Measurements from ENCODE around the gene SEMA5A. TPM values are rescaled to one million over a fixed set of nuclear protein-coding genes. Genes with fewer than 3 reads are reported as not detected.

SEMA5A gene
- total RNA-seq, 1 donor from 2014 or later: 13.8 TPM

DNA sequence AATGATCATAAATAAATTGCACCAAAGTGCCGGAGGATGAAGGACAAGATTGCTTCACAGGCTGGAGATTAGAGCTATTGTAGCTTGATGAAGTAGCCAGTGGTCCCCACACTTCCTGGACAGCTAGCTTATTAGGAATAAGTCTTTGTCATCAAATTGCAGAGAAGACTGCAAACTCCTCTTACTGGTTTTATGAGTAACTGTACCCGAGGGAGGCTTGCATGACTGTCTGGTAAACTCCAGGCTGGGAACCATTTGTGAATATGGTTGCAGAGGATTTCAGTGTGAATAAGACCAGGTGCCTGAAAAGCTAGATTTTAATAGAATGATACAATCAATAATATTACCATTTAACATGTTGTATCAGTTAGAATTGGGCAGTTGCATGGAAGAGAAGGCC lies 36.5 kb upstream of the SEMA5A start:
- H3K27ac Mint-ChIP-seq (ENCODE audit: unreplicated experiment): no peak overlapping the region
- FAIRE-seq: no peak
- H3K9ac ChIP-seq (ENCODE audit: low read length): no peak overlapping the region
- no peaks in the 10 kb centered on the region for H3K36me3 ChIP-seq (ENCODE audit: insufficient read depth, low read length)
- H3K9me3 Mint-ChIP-seq (ENCODE audit: unreplicated experiment): no peaks in the 10 kb centered on the region
- no peak overlapping the region for H2AFZ ChIP-seq (ENCODE audit: low read depth, low read length)
- H3K9me3 ChIP-seq (ENCODE audit: insufficient read depth, low read depth, low read length): no peaks in the 10 kb centered on the region
- no peaks in the 10 kb centered on the region for H3K27me3 ChIP-seq (ENCODE audit: insufficient read depth, low read length)
- no peaks in the 10 kb centered on the region for H3K4me1 Mint-ChIP-seq (ENCODE audit: low read depth, unreplicated experiment)
- TF ChIP-seq, protein P1, sequence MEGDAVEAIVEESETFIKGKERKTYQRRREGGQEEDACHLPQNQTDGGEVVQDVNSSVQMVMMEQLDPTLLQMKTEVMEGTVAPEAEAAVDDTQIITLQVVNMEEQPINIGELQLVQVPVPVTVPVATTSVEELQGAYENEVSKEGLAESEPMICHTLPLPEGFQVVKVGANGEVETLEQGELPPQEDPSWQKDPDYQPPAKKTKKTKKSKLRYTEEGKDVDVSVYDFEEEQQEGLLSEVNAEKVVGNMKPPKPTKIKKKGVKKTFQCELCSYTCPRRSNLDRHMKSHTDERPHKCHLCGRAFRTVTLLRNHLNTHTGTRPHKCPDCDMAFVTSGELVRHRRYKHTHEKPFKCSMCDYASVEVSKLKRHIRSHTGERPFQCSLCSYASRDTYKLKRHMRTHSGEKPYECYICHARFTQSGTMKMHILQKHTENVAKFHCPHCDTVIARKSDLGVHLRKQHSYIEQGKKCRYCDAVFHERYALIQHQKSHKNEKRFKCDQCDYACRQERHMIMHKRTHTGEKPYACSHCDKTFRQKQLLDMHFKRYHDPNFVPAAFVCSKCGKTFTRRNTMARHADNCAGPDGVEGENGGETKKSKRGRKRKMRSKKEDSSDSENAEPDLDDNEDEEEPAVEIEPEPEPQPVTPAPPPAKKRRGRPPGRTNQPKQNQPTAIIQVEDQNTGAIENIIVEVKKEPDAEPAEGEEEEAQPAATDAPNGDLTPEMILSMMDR (IDR thresholded peaks at IDR 0.05; ENCODE audit: insufficient read depth, low read depth, low read length): no peak
- no peak for TF ChIP-seq EZH2 (IDR thresholded peaks at IDR 0.05; ENCODE audit: insufficient read depth, low read length)
- H3K4me1 ChIP-seq (ENCODE audit: insufficient read depth, low read length): no peaks in the 10 kb centered on the region
- H3K4me2 ChIP-seq (ENCODE audit: low read length): no peak overlapping the region
- H3K4me3 ChIP-seq (ENCODE audit: insufficient read depth, low read depth, low read length): no peak overlapping the region
- H3K36me3 Mint-ChIP-seq (ENCODE audit: low read depth, unreplicated experiment): no peaks in the 10 kb centered on the region
- no peaks in the 10 kb centered on the region for H3K79me2 ChIP-seq (ENCODE audit: insufficient read depth, low read length)
- H3K4me3 Mint-ChIP-seq (ENCODE audit: unreplicated experiment): no peak overlapping the region
- no peak for DNase-seq (ENCODE audit: low read depth)
- no peaks in the 10 kb centered on the region for H4K20me1 ChIP-seq (ENCODE audit: insufficient read depth, low read length)
- H3K27me3 Mint-ChIP-seq (ENCODE audit: low read depth, unreplicated experiment): peaks cover 2% of the 10 kb centered on the region
- no peak overlapping the region for H3K27ac ChIP-seq (ENCODE audit: low read depth, low read length)

GRCh38 chr5:9573796-9574195 lies 27.9 kb upstream of the SEMA5A start:
- Mint-ChIP-seq H3K36me3 (ENCODE audit: low read depth, unreplicated experiment) (no peaks in the 10 kb centered on the region), H3K27me3 (ENCODE audit: low read depth, unreplicated experiment) (no peaks in the 10 kb centered on the region), H3K9me3 (ENCODE audit: unreplicated experiment) (no peaks in the 10 kb centered on the region), H3K27ac (ENCODE audit: unreplicated experiment) (no peak overlapping the region), H3K4me1 (ENCODE audit: low read depth, unreplicated experiment) (peaks cover 6% of the 10 kb centered on the region), H3K4me3 (ENCODE audit: unreplicated experiment) (no peak overlapping the region)
- Histone ChIP-seq H3K79me2 (ENCODE audit: insufficient read depth, low read length) (no peaks in the 10 kb centered on the region), H3K9me3 (ENCODE audit: insufficient read depth, low read depth, low read length) (no peaks in the 10 kb centered on the region), H3K4me3 (ENCODE audit: insufficient read depth, low read depth, low read length) (no peak overlapping the region), H3K4me2 (ENCODE audit: low read length) (no peak overlapping the region), H4K20me1 (ENCODE audit: insufficient read depth, low read length) (no peaks in the 10 kb centered on the region), H3K27ac (ENCODE audit: low read depth, low read length) (no peak overlapping the region), H3K36me3 (ENCODE audit: insufficient read depth, low read length) (no peaks in the 10 kb centered on the region), H2AFZ (ENCODE audit: low read depth, low read length) (no peak overlapping the region), H3K4me1 (ENCODE audit: insufficient read depth, low read length) (no peaks in the 10 kb centered on the region), H3K27me3 (ENCODE audit: insufficient read depth, low read length) (no peaks in the 10 kb centered on the region), H3K9ac (ENCODE audit: low read length) (no peak overlapping the region)
- no peak for FAIRE-seq
- no peak for DNase-seq (ENCODE audit: low read depth)
- TF ChIP-seq, protein P1 (IDR thresholded peaks at IDR 0.05; ENCODE audit: insufficient read depth, low read depth, low read length): no peak
- TF ChIP-seq EZH2 (IDR thresholded peaks at IDR 0.05; ENCODE audit: insufficient read depth, low read length): no peak

GRCh38 chr5:9572246-9572645 lies 26.4 kb upstream of the SEMA5A start:
- Histone ChIP-seq H2AFZ (ENCODE audit: low read depth, low read length) (no peak overlapping the region), H3K36me3 (ENCODE audit: insufficient read depth, low read length) (no peaks in the 10 kb centered on the region), H3K4me1 (ENCODE audit: insufficient read depth, low read length) (no peaks in the 10 kb centered on the region), H3K79me2 (ENCODE audit: insufficient read depth, low read length) (no peaks in the 10 kb centered on the region), H4K20me1 (ENCODE audit: insufficient read depth, low read length) (no peaks in the 10 kb centered on the region), H3K27me3 (ENCODE audit: insufficient read depth, low read length) (no peaks in the 10 kb centered on the region), H3K4me2 (ENCODE audit: low read length) (no peak overlapping the region), H3K9me3 (ENCODE audit: insufficient read depth, low read depth, low read length) (no peaks in the 10 kb centered on the region), H3K4me3 (ENCODE audit: insufficient read depth, low read depth, low read length) (no peak overlapping the region), H3K27ac (ENCODE audit: low read depth, low read length) (no peak overlapping the region), H3K9ac (ENCODE audit: low read length) (no peak overlapping the region)
- Mint-ChIP-seq H3K27ac (ENCODE audit: unreplicated experiment) (no peak overlapping the region), H3K27me3 (ENCODE audit: low read depth, unreplicated experiment) (no peaks in the 10 kb centered on the region), H3K36me3 (ENCODE audit: low read depth, unreplicated experiment) (no peaks in the 10 kb centered on the region), H3K9me3 (ENCODE audit: unreplicated experiment) (no peaks in the 10 kb centered on the region), H3K4me3 (ENCODE audit: unreplicated experiment) (no peak overlapping the region), H3K4me1 (ENCODE audit: low read depth, unreplicated experiment) (peaks cover 6% of the 10 kb centered on the region)
- FAIRE-seq (no peak), DNase-seq (ENCODE audit: low read depth) (no peak)
- TF ChIP-seq EZH2 (IDR thresholded peaks at IDR 0.05; ENCODE audit: insufficient read depth, low read length): no peak
- TF ChIP-seq, protein P1 (IDR thresholded peaks at IDR 0.05; ENCODE audit: insufficient read depth, low read depth, low read length): no peak

Measured in astrocyte (in vitro differentiated cells and primary cell).